HG03558 (cell line): ENCODE results near the gene SIGLEC6.

Experiments used
- ATAC-seq: cut with Tn5 transposase; IDR thresholded peaks from one replicate; pipeline ENCODE4 v1.9.1; 2021; ENCODE audit warnings: moderate number of reproducible peaks; ENCODE audit not compliant: unreplicated experiment; ENCODE audit errors: extremely low read depth

SIGLEC6 gene

DNA sequence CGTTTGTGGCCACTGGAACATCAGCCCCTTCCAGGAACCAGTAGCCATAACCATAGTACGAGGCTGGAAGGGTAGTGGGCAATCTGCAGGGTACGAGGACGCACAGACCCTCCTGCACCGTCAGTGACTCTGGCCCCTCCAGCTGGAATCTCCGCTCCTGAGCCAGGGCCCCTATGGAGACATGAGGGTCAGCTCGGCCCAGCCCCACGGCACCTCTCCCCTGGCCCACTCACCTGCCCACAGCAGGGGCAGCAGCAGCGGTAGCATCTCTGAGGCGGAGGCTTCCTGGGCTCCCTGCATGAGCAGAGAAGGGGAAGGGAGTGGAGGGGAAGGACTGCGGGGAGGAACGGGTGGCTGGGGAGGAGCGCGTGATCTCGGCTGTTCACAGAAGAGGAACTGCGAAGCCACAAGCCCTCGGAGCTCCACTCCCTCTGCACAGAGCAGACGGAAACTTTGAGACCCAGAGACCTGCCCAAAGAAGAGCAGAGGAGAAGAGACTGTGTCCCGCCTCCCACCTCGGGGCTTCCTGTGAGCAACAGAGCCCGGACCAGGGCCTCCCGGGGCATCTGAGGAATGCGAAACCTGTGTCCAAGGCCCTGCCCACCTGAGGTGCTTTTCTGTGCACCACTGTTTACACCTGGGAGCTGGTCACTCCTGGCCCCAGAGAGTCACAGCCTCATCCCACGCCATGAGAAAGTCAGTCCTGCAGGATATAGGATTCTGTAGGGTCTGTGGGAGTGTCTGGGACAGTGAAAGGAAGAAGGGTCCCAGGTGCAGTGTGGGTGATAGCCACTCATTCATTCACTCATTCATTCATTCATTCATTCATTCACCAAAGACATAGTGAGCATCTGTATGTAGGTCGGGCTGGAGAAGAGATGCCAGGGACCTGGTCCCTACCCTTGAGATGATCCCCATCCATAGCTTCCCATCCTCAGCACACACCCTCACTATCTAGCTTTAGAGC lies at the start of gene SIGLEC6:
Gene SIGLEC6 (minus strand): TSS at position 322 of the 967 bp plus-strand sequence. CDS start 22 bp downstream, at position 300.
- no peak for ATAC-seq

DNA sequence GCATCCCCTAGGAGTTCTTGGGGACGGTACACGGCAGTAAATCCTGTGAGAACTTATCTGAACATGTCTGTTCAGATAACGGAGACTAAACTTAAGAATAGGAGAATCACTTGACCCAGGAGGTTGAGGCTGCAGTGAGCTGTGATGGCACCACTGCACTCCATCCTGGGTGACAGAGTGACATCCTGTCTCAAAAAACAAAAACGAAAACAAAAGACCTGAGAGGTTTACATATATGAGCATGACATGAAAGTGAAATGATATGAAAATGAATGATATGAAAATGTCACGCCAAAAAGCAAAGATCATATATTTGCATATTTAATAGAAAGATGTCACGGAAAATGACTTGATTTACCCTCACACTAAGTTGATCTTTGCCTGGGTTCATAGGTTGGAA lies 45.4 kb upstream of the SIGLEC6 start:
- no peak for ATAC-seq

DNA sequence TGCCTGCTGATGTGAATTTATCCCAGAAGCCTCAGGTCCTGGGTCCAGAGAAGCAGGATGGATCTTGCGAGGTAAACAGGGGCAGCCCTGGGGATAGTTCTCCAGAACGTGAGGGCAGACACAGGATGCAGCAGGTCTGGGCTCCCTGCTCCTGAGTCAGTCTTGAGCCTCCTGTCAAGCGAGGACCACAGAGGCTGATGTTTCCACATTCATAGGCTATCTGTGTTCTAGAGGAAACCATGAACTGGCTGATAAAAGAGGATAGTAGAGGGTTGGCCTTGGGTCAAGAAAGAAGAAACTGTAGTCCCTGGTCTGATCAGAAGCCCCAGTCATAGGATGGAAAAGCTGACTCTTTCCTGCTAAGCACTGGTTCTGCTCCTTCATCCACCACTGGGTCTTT lies 41.9 kb upstream of the SIGLEC6 start:
- ATAC-seq: no peak

DNA sequence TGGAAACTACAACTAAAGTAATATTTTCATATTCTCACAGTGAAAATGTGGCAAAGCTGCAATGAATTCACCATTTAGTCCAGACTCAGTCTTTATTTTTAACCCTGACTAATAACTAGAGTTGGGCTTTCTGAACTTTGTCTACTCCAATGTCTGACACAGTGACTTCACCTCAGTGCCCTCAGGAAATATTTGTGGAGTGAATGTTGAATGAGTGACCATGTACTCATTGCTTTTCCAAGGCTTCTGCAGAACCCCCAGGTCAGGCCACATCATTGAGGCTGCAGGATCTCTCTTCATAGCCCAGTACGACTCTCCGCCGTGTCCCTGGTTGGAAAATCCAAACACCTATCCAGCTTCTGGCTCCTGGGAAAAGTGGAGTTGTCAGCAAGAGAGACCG lies 41.4 kb upstream of the SIGLEC6 start:
- ATAC-seq: no peak

DNA sequence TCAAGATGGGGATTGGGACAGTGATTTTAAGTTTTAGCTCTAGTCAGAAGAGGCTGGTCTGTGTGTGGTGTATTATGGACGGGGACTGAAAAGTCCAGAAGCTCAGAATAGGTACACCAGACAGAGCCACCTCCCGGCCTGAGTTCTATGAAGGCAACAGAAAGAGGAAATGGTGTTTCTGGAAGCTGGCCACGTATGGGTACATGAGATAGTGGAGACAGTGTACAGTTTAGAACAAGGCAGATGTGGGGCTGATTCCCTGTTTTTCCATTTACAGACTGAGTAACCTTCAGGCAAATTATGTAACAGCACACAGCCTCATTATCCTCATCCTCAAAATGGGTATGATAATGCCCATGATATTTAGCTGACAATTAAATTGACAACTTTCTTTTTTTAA lies 40.9 kb upstream of the SIGLEC6 start:
- no peak for ATAC-seq

DNA sequence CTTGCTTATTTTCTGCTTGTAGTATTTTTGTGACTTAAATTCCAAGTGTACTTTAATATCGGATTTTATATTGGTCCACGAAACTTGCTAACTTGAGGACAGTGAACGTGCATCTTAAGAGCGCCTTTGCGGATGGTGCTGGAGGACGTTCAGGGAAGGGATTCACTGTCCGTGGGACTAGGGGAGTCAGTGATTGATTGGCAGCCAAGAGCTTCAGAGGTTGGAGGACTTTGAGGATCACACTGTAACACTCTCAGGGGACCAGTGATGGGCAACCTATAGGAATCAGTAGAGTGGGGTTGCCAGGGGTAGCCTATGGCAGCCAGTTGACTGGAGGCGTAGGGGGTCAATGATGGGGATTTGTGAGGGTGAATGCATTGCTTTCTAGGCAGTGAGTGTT lies 40.1 kb upstream of the SIGLEC6 start:
- no peak for ATAC-seq

DNA sequence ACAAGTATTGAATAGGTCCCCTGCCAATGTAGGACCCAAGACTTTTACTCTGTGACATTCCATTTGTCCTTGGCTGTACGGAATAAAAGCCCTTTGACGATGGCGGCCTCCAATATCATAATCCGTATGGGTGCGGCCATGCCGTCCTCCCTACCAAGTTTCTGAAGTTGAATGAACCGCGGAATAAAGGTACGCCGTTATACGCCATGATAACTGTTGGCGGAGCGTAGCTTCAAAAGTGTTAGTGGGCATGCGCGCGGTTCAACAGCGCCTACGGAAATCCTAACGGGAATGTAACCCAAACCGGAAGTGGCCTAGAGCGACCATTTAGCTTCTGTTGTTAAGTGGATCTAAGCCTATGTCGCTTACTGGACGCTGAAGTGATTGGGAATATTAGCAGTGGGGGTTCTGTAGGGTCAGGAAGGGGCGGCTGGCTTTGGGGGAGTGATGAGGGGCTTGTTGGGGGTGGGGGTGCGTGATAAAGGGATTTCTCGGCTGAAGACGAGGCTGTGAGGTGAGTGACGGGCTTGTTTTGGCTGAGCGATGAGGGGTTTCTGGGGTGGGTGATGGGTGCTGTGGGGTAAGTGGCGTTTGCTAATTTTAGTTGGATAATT lies 39.6 kb upstream of the SIGLEC6 start, which contains the start of gene ZNF175:
Gene ZNF175 (plus strand): TSS at position 322 of the 614 bp plus-strand sequence. CDS start 2,047 bp downstream, outside the sequence.
- ATAC-seq: peak; percentile 64

DNA sequence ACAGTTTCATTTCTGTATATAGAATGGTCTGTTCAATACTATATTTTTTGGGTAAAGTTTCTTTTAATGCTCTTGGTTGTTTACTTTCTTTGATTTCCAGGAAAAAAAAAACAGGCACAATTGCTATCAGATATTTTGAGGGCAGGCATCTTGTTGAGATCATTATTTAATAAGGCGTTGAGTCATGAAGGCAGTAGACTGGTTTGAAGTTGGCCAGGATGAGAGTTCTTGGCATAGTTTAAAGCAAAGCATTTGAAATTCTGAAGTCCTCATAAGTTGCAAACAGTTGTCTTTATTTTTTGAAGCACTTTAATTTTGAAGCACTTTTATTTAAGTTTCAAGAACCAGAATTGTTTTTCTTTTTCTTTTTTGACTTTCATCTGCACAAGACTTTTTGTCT lies 37.0 kb upstream of the SIGLEC6 start:
- no peak for ATAC-seq

DNA sequence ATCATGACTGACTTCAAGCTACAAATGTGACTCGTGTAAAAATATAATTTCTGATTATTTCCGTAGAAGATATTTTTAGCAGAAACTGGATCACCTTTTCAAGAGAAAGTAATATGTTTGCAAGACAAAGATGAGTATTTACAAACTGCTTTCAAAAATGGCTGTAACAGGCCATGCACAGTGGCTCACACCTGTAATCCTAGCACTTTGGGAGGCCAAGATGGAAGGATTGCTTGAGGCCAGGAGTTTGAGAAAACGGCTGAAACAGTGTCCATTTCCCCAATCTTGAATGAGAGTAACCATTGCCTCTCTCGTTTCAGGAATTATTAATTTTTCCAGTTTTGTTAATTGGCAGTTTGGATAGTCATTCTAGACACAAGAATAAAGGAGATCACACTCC lies 36.1 kb upstream of the SIGLEC6 start:
- no peak for ATAC-seq

DNA sequence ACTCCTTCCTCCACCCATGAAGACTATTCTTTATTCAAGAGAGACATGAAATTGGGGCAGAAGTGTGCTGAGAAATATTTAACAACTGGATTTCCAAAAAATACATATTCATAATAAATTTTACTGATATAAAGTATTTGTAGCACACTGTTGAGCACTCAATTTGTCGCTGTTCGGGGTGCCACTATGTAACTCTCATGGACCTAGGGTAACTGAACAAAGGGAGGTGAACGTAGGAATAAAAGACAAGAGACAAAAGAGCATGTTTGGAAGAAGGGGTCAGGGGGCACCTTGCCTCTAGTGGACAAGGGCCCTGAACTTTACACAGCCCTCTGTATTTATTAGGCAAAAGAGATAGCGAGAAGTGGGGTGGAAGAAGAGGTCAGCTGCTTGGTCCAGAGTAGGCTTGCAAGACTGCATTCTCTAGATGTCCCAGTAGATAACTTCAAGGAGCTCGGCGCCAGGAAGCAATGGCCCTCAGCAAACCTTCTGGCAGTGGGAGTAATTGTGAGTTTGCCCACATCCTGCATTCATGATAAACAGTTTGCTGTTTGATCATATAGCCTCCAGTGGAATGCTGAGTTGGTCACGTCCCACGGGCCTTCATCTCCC lies 35.1 kb upstream of the SIGLEC6 start:
- no peak for ATAC-seq

DNA sequence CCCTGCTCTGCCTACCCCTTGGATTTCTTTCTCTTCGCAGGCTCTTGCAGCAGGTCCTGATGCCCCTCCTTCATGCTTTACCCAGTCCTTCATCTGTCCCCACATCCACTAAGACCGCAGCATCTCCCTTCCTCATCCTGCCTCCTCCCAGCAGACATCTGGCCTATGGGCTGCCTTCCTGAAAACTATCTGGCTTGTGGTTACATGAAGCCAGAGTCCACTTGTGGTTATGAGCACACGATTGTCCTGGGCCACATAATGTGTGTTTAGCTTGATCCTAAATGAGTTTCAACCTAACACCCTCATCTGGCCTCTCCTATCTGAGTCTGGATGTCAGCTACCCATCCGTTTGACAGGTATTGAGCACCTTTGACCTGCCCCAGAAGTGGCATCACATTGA lies 34.1 kb upstream of the SIGLEC6 start:
- ATAC-seq: no peak

DNA sequence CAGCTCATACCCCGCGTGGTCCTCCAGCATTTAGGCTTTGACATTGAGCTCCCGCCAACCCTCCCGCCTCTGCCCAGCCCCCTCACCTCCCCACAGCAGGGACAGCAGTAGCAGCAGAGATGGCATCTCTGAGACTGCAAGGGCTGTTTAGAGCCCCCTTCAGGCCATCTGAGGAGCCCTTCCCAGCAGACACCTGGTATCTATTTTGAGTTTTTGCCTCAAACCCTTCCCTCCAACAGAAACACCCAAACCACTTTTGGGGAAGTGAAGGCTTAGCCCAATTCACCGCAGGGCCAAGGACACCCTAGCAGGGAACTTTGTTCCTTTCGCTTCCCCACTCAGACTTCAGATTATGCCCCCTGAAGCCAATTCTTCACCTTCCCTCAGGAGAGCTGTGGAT lies 33.3 kb upstream of the SIGLEC6 start:
- ATAC-seq: no peak

DNA sequence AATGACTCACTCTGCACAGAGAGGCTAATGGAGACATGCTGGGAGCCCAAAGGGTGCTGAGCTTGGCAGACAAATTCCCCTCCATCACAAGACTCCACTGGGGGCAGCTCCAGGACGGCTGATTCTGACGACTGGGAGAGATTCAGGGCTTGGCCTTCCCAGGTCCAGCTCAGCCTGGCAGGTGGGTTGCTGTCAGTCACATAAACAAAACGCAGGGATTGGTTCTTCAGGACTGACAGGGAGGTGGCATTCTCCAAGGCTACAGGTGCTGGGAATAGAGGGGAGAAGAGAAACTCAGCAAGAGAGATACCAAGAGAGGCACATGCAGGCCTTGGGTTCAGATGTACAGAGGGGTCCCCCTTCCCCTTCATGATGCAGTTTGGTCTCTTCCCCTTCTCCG lies 28.9 kb upstream of the SIGLEC6 start:
- ATAC-seq: no peak

DNA sequence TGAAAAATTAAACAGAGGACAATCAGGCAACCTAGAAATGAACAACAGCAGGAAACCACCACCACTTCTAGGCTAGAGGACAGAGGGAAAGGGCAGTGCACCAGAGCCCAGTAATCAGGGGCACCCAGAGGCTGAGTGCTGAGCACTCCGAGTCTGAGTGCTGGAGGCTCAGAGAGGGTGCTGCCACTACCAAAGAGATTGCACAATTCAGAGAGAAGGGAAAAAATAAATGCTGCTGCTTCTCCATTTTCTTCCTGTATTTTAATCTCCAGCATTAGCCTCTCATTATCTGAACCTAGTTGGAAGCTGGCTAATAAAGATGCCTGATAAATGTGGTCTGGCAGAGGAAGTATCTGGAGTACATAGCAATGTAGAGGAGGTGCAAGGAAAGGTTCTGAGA lies 27.8 kb upstream of the SIGLEC6 start:
- no peak for ATAC-seq

DNA sequence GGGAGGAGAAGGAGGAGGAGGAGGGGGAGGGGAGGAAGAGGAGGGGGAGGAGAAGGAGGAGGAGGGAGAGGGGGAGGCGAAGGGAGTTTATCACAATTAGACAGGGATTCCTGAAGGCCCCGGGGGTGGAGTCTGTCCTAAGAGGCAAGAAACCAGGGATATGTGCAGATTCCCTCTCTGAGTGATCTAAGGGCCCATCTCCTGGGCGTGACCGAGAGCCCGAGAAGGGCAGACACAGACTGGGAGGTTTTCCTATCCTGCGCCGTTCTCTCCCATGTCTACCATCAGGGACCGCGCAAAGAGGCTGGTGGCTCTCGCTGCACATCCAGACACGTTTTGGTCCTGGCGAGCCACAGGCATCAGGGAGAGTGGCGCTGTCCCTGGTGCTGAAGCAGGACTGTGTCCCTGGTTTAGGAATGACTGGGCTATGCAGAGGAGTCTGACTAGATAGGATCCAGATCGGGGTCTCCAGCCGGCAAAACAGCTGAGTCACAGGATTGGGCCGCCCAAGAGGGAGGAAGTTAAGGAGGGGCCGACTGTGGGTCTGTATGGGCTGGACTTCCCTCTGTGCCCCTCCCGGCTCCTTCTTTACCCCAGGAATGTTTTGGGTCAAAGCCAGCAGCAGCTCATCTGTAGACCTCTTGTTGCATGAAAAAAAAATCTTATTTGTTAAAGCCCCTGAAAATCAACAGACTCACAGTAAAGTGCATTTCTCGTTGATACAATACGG lies 21.7 kb upstream of the SIGLEC6 start:
- no peak for ATAC-seq

DNA sequence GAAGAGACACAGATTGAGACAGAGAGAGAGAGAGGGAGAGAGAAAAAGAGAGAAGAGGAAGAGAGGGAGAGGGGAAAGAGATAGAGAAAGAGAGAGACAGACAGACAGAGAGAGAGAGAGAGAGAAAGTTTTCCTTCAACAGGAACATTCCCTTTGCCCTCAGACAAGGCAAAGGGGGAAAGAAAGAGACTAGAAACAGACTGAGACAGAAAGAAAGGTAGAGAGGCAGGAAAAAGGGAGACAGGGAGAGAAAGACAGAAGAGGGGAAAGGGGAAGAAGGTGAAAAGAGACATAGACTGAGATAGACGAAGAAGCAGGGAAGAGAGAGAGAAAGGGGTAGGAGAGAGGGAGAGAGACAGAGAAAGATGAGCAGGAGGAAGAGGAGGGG lies 21.1 kb upstream of the SIGLEC6 start:
- ATAC-seq: no peak

DNA sequence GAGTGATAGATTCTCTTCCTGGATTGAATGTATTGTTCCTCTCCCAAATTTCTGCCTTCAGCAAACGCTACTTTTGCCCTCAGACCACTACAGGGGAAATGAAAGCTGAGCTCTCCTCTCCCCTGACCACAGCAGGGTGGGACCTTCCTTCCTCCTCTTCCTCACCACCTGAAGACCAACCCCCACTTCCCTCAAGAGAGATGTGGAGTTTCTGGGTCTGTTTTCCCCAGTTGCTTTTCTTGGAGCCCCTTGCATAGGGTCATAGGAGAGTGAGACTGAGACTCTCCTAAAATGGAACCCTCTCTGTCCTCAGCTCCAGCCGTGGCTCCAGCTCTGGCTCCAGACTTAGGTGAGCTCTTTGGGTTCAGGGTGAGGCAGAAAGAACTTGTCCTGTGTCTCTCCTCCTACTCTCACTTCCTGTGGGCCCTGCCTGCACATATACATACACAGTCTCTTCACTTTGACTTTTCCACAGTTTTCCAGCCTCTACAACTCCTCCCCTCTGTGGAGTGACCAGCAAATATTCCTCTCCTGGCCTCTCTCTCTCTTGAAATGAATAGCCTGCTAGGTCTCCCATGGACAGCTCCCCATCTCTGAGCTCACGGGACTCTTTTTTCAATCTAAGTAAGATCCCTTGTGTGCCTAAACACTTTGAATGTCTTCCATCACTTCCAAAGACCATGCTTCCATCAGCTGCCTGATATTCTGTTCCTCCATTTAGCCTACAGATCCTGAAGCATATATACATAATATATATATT lies 20.4 kb upstream of the SIGLEC6 start:
- no peak for ATAC-seq

DNA sequence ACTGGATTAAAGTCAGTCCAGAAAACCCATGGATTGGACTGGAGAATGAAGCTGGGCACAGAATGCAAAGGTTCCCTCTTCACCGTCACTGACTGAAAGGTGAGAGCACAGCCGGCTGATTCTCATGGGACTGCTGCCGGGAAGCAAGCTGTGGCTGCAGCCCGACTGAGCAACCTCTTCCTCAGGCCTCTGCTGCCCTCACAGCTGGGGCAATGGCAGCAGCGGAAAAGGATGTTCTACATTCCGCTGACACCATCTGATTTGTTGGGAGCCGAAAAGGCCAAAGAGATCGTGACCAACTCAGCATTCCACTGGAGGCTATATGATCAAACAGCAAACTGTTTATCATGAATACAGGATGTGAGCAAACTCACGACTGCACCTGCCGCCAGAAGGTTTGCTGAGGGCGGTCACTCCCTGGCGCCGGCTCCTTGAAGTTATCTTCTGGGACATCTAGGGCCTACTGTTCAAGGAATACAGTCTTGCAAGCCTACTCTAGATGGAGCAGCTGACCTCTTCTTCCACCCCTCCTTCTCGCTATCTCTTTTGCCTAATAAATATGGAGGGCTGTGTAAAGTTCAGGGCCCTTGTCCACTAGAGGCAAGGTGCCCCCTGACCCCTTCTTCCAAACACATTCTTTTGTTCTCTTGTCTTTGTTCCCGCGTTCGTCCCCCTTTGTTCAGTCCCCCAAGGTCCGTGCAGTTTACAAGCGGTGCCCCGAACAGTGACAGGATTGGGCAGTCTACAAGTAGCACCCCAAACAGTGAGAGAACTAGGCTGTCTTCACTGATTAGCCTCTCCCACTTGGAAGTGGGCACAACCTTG lies 19.6 kb upstream of the SIGLEC6 start:
- no peak for ATAC-seq
